CD1c-positive myeloid dendritic cell (primary cell): ENCODE results near the gene CHSY3.

Experiments
- DNase-seq: peaks from one replicate; pipeline ENCODE4 v3.0.0-alpha.2; 2016; ENCODE audit errors: extremely low spot score

Gene CHSY3

DNA sequence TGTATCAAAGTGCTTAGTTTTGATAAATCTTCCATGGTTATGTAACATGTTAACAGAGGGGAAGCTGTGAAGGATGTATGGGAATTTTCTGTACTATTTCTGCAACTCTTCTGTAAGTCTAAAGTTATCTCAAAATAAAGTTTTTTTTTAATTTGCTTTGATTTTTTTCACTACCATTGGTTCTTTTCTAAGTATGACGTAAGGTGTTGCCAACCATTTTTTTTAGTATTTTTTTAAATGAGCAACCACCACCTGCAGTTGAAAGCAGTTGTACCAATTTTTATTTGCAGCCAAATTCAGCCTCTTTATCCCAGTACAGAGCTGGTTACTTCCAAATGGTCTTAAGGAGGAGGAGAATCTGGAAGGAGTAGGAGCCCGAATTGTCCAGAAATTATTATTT, 192.2 kb downstream of the CHSY3 start:
- DNase-seq, result no peak

DNA sequence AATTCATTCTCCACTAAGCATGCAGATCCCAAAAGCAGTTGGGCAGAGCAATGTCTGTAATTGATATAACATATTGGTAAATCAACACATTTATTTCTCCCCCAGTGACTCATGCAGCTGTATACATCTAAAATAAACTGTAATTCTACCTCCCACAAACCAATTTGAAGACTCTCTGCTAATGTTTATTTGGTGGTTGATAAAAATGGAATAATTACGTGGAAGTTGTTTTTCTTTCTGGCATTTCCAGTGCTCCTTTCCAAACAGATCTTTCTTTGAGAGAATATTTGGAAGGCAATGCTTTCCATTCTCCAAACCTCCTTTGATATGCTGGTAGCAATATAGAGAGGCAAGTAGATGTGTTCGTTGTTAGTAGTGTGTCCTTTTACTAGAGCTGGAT, 194.7 kb downstream of the CHSY3 start:
- no peak for DNase-seq

DNA sequence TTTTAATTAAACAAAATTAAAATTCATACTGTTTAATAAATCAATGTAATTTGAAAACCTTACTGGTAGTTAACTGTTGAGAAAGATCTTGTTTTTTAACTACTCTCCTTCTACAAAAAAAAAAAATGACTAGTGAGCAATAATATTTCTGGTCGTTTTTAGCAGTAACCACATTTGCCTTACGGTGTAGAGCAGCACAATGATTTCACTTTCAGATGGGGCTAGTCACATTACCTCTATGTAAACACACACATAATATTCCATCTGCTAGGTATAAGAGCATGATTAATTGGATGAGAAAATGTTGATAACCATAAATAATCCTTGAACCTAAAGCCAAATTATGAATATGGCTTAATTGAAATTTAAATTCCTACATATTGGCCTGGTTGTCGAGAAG, 198.1 kb downstream of the CHSY3 start:
- no peak for DNase-seq

DNA sequence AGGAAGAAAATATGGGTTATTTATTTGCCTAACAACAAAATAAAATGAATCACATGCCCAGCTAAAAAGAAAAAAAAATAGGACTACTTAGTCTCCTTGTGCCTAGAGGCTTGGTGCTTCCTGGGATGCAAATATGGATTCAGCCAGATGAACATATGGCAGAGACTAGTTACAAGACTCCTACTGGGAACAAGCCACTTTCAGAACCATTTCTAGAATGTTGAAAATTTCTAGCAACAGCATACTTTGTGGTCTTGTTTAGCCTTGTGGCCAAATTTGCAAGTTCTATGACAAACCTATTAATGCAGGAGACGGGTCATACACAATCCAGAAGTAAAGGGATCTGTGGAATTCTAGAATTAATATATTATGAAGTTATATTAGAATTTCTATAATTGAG, 198.7 kb downstream of the CHSY3 start:
- DNase-seq, result no peak

DNA sequence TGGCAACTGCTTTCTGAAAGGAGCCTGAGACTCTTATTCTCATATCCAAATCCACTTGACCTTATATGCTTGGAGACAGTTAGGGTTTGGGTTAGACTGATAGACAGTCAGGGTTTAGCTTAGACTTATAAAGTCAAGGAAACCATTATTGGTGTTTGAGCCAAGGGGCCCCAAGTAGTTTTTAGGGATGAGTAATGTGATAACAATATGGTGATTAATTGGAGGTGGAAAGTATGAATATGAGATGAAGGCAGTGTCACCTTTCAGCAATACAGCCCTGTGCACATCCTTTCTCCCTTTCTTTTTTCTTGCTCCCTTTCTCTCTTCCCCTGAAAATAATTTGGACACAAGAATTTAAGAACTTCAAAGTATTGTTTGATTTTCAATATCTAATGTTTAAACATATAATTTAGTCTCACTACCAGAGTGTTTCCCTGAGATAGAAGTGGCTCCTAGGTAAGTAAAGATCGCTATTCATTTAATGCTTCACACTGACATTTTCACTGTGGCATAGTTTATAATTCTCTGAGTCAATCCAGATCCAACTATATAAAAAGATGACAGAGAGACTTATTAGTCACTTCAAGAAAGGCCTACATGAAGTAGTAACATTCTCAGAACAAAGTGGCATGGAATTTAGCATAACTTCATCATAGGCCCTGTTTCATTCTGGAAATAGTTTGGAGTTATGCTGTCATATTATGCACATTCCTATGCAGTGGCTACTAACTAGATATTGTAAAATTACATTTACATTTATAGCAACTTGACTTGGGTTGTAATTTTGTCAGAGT, 200.8 kb downstream of the CHSY3 start:
- DNase-seq, result no peak

DNA sequence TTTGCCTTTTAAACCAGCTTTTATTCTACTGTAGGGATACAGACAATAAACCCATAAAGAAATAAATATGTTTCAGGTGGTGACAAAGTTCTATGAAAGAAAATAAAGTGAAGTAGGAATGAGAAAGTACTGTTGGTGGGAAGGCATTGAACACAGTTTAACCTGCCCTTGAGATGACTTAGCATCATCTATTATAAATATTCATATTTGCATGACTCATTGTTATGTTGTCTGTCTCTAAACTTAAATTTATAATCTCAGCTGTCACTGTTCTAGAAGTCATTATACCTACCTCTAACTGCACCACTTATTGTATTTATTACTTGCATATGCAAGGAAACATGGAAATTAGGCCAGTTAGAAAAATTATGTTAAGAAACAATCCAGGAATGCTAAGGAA, 202.2 kb downstream of the CHSY3 start:
- DNase-seq, result no peak

DNA sequence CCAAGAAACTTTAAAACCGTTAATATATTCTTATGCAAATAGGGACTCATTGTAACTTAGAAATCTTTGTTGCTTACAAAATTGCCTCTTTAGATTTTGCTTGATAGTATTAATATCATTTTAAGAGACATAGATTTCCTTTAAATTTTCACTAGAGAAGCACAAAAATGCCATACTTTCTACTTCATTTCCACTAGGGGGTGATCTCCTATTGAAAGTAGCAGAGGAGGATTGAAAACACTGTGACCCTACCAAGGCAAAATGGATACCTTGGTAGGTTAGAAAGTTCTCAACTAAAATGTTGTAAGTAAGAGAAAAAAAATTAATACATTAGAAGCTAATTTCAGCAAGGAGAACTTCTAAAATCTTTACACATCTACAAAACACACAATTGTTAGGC, 204.9 kb downstream of the CHSY3 start:
- DNase-seq, result peak; percentile 39

DNA sequence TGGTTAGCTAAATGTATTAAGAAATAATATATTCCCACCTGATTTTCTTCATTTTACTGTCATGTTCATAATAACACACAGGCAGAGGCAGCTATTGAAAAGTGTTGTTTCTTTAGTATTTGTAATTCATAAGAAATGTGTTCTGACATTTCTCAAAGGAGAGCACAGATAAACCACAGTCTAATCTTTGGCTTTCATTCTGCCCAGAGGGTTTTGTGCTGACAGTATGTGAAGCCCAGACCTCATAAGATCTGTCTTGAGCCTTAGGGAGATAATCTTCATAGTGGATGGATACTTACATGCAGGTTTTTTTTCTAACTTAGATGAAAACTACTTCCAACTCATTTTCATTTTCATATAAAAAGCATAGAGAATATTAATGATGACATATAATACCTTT, 206.1 kb downstream of the CHSY3 start:
- DNase-seq, result no peak

DNA sequence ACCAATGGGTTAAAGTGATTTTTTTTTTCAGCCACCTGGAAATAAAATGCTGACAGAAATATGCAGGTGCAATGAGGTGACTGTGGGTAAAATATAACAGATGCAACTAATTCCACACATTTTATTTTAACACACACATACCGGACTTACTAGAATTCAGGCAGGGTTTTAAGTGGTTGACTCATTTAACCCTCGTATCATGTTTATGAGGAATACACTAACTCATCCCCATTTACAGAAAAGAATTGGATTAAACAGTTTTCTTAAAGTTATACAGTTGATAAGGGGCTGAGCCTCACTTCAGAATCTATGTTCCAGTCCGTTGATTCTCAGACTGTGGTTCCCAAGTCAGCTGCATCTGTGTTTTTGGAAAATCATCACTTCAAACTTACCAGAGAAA, 207.5 kb downstream of the CHSY3 start:
- no peak for DNase-seq

DNA sequence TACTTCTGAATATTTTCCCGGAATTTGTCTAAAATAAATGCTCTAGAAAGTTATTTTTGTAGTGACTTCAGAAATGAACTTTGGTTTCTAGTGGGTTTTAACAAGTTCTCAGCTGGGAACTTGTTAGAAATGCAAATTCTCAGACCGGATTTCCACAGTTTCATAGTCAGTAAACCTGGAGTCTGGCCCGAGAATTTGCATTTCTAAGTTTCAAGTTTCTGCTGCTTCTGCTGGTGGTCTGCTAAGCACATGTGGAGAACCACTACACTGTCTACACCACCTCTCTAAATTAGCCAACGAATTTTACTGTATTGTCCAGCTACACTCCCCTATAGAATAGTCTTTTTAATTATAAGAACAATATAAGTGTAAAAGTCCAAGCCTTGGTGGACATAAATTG, 208.0 kb downstream of the CHSY3 start:
- no peak for DNase-seq

DNA sequence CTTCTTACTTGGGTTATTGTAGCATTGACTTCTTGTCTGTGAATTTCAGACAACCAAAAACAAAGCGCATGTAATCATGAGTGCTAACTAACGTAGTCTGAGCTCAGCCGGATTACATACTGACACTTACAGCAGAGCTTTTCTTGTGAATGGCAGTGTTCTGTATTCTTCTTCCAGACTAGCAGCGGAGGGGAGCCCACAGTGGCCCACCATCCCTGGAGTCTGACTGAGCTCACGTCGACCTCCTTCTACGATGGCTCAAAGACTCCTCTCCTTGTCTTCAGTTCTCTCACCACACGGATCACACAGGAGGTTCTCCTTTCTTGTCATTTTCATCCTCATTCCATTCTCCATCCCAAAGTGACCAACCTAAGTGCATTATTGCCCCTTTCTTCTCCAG, 211.4 kb downstream of the CHSY3 start:
- no peak for DNase-seq

DNA sequence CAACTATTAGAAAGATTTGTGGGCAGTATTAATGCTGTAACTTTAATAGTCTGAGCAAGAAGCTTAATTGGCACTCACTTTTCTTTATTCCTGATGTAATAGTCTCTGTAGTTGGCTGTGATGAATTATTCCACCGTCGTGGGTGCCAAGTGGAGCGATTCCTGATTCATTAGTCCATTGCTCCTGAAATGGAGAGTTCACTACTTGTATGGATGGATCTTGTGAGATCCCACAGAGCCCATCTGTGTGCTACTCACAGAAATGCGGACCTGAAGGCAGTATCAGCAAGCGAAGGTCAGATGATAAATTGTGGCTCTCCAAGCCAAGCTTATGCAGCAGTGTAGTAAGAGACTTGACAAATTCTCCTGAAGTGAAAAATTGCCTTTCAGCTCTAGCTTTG, 212.2 kb downstream of the CHSY3 start:
- no peak for DNase-seq

DNA sequence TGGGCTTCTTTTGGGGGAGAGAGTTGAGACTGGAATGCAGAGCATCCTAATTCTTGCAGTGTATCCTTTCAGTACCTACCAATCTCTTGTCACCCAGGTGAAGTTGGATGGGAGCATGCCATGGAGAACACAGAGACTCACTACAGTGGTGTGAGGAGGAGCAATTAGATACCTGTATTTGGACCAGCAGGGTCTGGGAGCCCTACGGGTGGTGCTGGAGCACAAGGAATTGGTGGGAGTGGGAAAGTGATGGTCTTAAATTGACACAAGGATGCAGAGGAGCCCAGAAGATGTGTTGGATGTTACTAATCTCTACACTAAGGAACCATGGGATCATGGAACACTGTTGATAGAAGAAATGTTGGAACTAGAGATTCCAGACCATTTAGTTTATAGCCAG, 212.7 kb downstream of the CHSY3 start:
- no peak for DNase-seq

DNA sequence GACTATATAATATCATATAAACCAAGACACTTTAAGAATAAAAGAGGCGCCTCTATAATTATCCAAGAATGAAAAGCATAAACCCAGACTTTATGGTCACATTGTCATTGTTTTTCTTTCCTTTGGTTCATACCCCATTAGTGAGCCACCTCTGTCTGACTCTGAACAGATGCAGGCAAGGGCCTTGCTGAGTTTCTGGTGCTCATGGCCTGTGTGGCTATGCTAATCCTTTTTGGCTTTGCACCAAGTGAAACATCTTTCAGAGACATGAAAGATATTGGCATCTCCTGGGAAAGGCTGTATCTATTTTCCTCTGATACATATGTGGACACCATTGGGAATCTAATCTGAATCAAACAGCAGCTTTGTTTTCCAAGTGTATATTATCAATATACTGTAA, 222.5 kb downstream of the CHSY3 start:
- no peak for DNase-seq

DNA sequence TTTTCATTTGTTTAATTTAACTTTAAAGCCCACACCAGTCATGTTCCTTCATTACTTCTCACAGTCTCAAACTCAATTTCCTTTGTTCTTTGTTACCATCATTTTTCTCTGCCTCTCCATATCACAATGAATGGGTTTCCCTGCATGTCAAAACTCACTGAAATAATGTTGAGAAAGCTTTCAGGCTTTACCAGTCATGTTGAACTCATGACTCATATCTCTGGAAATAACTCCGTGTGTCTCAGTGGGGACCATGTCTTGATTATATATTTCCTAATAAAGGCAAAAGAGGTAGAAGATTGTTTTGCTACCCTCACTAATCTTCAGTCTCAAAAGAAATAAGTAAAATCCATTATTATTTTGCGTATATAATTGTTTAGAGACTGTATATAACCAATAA, 231.2 kb downstream of the CHSY3 start:
- DNase-seq, result no peak

DNA sequence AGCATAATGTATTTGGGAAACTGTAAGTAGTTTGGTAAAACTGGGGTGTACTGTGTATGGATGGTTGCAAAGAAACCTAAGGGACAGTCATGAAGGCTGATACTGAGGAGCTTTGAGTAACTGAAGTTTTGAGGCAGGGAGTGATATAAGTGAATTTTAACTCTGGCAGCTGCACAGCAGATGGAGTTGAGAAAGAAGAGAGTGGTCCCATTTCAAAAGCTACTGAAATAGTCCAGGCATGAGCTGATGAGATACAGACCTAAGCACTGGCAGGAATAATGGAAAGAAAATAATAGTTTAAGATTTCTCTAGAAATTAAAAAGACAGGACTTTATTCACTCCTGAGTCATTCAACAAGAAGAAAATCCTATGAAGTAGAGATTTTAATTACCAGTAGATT, 232.0 kb downstream of the CHSY3 start:
- DNase-seq, result no peak

DNA sequence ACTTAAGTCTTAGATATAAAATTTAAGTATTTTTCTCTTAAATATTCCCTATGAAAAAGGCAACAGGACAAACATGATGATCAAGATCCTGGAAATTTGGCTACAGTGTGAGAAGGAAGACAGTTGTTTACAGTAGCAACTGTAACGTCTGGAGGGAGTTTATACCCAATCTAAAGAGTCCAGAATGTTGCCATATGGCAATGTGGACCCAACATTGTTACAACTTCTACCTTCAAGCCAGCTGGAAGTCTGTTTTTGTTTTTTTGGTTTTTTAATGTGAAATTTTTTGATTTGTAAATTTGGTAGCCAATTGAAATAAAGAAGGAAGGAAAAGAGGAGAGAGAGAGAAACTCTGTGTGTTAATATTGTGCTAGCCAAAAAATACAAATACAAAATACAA, 233.4 kb downstream of the CHSY3 start:
- no peak for DNase-seq

DNA sequence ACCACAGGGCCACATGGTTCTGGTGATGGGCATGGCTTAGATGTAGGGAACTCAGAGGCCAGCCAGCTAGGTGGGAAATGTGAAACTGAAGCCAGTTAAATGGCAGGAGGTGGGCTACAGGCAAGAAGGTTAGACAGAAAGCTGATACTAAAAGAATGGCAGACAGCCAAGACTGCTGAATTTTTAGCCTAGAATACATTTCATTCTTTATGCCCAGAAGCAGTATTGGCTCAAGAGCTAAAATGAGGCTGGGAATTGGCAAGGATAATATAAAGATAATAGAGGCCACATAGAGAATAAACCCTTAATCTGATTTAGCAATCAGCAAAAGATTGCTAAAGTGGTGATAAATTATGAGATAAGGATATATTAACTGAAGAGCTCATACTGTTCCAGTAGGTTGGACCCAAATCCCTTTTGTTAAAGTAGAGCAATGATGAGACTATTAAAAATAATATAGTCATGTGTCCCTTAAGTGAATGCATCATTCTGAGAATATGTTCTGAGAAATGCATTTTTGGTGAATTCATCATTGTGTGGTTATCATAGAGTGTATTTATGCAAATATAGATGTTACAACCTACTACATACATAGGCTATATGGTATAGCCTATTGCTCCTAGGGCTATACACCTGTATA, 234.3 kb downstream of the CHSY3 start:
- no peak for DNase-seq

DNA sequence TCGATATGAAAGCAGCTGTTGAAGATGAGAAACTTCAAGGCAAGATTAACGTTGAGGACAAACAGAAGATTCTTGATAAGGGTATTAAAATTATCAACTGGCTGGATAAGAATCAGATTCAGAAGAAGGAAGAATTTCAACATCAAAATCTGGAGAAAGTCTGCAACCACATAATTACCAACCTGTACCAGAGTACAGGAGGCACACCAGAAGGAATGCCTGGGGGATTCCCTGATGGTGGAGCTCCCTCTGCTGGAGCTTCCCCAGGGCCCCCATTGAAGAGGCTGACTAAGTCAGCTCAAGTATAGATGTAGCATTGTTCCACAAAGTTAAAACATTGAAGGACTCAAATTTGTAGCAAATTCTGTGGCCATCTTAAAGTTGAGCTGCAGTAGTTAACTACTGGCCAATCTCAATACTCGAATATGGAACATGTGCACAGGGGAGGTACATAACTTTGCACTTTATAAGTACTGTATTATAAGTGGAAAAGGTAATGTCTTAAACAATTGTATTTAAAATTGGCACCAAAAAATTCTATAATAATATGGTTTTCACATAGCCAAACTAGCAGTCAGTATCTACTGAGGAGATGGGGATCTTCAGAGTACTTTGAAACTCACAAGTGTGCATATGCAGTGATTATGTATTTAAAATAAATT, 237.5 kb downstream of the CHSY3 start:
- DNase-seq, result no peak

DNA sequence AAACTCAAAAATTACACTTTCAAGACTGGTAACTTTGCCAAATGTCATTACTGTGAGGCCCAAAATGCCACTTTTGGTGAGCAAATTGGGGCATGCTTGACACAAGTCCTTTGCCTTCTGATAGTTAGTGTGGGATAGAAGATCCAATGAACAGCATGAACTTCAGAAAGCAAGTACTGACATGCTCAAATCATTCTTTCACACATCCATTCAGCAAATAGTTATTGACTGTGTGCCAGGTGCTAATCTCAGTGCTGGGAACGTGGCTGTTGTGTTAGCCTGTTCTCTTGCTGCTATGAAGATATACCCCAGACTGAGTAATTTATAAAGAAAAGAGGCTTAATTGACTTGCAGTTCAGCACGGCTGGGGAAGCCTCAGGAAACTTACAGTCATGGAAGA, 247.0 kb downstream of the CHSY3 start:
- DNase-seq, result no peak

DNA sequence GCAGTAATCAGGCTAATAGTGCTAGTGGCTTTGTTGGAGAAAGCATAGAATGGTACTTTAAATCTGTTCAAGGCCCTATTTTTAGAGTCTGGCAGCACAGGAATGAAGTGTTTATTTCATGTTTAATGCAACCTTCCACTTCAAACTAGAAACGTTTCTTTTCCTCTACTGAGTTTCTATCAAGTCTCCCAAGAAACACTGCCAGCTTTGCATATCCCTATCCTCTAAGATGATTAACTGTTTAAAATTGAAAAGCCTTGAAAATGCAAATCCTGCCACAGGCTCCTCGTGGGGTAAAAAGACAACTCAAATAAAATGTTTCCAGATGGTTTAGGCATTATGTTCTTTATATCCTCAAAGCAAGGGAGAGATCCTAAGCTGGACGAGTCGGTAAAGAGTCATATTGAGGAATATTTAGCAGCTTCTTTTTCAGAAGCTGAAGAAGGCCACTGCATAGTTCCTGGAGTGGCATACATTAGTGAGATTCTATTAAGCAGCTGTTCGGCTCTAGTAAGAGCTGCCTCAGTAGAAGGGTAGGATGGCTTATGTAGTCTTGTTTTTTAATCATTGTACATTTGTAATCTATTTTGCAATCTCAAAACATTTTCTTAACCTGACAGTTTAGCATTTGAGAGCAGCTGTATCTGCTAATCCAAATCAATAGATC, 251.2 kb downstream of the CHSY3 start:
- DNase-seq, result no peak

DNA sequence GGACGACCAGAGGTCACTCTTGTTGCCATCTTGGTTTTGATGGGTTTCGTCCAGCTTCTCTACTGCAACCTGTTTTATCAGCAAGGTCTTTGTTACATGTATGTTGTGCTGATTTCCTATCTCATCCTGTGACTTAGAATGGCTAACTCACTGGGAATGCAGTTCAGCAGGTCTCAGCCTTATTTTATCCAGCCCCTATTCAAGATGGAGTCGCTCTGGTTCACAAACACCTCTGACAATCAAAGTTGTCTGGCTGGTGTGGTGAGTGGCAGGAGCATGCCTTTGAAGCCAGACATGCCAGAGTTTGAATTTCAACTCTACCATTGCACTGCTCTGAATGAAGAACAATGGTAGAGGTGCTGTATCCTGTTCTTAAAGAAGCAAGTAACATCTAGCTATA, 253.8 kb downstream of the CHSY3 start:
- DNase-seq, result no peak

DNA sequence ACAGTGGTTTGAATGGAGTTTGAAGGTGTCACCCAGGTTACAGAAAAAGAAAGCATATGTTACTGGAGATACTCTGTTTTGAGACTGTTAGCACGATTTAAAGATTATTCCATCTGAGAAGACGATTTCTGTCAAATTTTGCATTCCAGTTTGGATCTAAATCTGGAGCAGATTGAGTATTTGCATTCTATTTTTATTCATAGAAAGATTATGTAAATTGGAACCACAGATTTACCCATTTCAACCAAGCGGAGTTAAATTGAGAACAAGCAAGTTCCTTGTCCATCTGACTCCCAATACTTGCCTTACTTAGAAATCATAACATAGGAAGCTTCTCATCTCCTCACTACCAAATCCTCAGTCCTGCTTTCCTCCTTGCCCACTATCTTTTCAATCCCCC, 255.7 kb downstream of the CHSY3 start:
- no peak for DNase-seq
